KMS-11 (cell line): ENCODE measurements around the gene CDC27.

ENCODE experiments used
- H2AFZ ChIP-seq: fragments of 200-600 bp; sonication (generic); 2 replicates; pipeline ENCODE4 v1.6.1; 2016; ENCODE audit warnings: antibody characterized with exemption, mixed run types, low read depth
- H3K27ac ChIP-seq: fragments of 200-600 bp; sonication (generic); 2 replicates; pipeline ENCODE4 v1.6.1; 2016; ENCODE audit warnings: mild to moderate bottlenecking, mixed run types
- H3K27me3 ChIP-seq: fragments of 200-600 bp; sonication (generic); 2 replicates; pipeline ENCODE4 v1.6.1; 2017; ENCODE audit warnings: mild to moderate bottlenecking, low read depth, mixed run types, moderate library complexity; ENCODE audit not compliant: insufficient read depth
- H3K36me3 ChIP-seq: fragments of 200-600 bp; sonication (generic); 2 replicates; pipeline ENCODE4 v1.6.1; 2017; ENCODE audit warnings: mild to moderate bottlenecking, mixed run types; ENCODE audit not compliant: insufficient read depth
- H3K4me1 ChIP-seq: fragments of 200-600 bp; sonication (generic); 2 replicates; pipeline ENCODE4 v1.6.1; 2016; ENCODE audit warnings: mild to moderate bottlenecking, low read depth, mixed run types; ENCODE audit not compliant: poor library complexity, severe bottlenecking
- H3K4me2 ChIP-seq: fragments of 200-600 bp; sonication (generic); 2 replicates; pipeline ENCODE4 v1.7.0; 2016; ENCODE audit warnings: mild to moderate bottlenecking, mixed run types
- H3K4me3 ChIP-seq: fragments of 200-600 bp; sonication (generic); IDR thresholded peaks from 2 replicates; pipeline ENCODE4 v1.6.1; 2017; ENCODE audit warnings: low read depth, low read length, mixed read lengths; ENCODE audit not compliant: insufficient read depth
- H3K79me2 ChIP-seq: fragments of 200-600 bp; sonication (generic); 2 replicates; pipeline ENCODE4 v1.6.1; 2016; ENCODE audit warnings: low read depth, mixed run types; ENCODE audit not compliant: insufficient read depth
- H3K9ac ChIP-seq: fragments of 200-600 bp; sonication (generic); 2 replicates; pipeline ENCODE4 v1.6.1; 2016; ENCODE audit warnings: mild to moderate bottlenecking, mixed run types
- H4K20me1 ChIP-seq: fragments of 200-600 bp; sonication (generic); 2 replicates; pipeline ENCODE4 v1.6.1; 2016; ENCODE audit warnings: mild to moderate bottlenecking, mixed run types; ENCODE audit not compliant: insufficient read depth
- TF ChIP-seq, protein P1 (sequence below): fragments of 200-600 bp; sonication (generic); conservative IDR thresholded peaks from 2 replicates; pipeline ENCODE4 v1.6.1; 2017; ENCODE audit warnings: low read depth, mild to moderate bottlenecking, antibody characterized with exemption, low read length, moderate library complexity, mixed read lengths

CDC27 gene

DNA sequence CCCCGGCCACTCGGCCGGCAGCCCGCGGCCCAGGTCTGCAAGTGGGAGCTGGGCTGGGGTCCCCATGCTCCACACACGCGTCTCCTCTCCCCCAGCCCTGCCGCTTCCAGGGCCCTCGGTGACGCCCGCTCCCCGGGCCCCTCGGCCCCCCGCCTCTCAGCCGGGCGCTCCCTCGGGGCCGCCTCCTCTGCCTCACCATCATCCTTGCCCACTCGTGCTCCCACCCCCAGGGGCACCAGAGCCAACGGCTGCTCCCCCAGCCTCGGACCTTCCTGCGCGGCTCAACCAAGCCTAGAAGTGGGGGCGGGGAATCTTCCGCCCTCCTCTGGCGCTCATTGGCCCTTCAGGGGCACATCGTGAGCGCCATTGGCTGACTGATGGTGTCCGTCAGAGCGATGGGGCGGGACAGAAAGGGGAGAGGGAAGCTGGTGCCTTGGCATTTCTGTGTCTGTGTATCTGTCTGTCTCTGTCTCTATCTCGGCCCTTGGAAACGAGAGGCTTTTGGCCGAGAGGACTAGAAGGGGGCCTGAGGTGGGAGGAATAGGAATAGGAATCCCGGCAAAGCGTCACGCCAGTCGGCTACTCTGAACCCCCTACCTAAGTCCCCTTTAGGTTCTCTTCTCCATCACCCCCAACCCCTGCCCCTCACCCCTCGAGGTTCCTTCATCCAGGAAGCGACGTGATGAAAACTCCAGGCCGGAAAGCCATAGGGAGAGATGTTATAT is 88.9 kb downstream of the CDC27 start:
- Histone ChIP-seq H3K27ac (0 out of 2 replicates have a peak overlapping the region, but pooled peaks have one; percentile 9), H3K4me2 (peak overlapping the region; percentile 75), H3K36me3 (no peaks in the 10 kb centered on the region), H3K9ac (peak overlapping the region; percentile 71), H3K4me3 (no peak overlapping the region), H3K27me3 (no peaks in the 10 kb centered on the region), H4K20me1 (no peaks in the 10 kb centered on the region), H3K4me1 (peaks cover 19% of the 10 kb centered on the region), H2AFZ (peak overlapping the region; percentile 88), H3K79me2 (peaks cover 17% of the 10 kb centered on the region; the same call in 1 of the 2 replicates)
- TF ChIP-seq, protein P1, sequence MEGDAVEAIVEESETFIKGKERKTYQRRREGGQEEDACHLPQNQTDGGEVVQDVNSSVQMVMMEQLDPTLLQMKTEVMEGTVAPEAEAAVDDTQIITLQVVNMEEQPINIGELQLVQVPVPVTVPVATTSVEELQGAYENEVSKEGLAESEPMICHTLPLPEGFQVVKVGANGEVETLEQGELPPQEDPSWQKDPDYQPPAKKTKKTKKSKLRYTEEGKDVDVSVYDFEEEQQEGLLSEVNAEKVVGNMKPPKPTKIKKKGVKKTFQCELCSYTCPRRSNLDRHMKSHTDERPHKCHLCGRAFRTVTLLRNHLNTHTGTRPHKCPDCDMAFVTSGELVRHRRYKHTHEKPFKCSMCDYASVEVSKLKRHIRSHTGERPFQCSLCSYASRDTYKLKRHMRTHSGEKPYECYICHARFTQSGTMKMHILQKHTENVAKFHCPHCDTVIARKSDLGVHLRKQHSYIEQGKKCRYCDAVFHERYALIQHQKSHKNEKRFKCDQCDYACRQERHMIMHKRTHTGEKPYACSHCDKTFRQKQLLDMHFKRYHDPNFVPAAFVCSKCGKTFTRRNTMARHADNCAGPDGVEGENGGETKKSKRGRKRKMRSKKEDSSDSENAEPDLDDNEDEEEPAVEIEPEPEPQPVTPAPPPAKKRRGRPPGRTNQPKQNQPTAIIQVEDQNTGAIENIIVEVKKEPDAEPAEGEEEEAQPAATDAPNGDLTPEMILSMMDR: no peak

DNA sequence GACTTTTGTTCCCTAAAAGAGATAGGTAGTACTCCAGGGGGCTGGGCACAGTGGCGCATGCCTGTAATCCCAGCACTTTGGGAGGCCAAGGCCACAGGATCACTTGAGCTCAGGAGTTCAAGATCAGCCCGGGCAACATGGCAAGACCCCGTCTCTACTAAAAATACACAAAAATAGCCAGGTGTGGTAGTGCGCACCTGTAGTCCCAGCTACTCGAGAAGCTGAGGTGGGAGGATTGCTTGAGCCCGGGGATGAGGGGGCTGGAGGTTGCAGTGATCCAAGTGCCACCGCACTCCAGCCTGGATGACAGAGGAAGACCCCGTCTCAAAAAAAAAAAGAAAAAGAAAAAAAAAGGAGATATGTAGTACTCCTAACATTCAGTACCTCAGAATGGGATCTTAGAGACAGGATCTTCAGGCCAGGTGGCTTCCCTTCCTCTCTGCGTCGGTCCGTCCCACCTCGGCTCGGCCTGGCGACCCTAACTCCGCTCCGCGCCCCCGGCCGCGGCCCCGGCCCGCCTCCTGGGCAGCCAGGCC is 89.6 kb downstream of the CDC27 start:
- Histone ChIP-seq H3K4me2 (peak overlapping the region; percentile 75), H3K79me2 (peaks cover 17% of the 10 kb centered on the region; the same call in 1 of the 2 replicates), H3K27me3 (no peaks in the 10 kb centered on the region), H3K36me3 (no peaks in the 10 kb centered on the region), H4K20me1 (no peaks in the 10 kb centered on the region), H2AFZ (peak overlapping the region; percentile 88), H3K27ac (0 out of 2 replicates have a peak overlapping the region, but pooled peaks have one; percentile 9), H3K4me1 (peaks cover 17% of the 10 kb centered on the region), H3K9ac (peak overlapping the region; percentile 71), H3K4me3 (no peak overlapping the region)
- TF ChIP-seq, protein P1: no peak

DNA sequence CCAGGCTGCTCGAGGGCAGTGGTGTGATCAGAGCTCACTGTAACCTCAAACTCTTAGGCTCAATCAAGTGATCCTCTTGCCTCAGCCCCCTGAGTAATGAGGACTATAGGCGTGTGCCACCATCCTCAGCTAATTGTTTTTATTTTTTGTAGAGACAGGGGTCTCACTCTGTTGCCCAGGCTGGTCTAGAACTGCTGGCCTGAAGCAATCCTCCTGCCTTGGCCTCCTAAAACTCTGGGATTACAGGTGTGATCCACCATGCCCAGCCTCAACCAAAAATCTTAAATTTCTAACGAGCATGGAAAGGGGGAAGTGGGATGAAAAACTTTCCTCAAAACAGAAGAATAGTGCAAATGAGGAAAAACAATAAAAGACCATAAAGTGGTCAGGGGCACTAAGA is 92.8 kb downstream of the CDC27 start:
- Histone ChIP-seq H3K4me1 (peaks cover 17% of the 10 kb centered on the region), H2AFZ (no peak overlapping the region), H3K4me2 (no peak overlapping the region), H3K4me3 (no peak overlapping the region), H3K9ac (no peak overlapping the region), H3K36me3 (no peaks in the 10 kb centered on the region), H3K27ac (no peak overlapping the region), H3K79me2 (peaks cover 17% of the 10 kb centered on the region; the same call in 1 of the 2 replicates), H3K27me3 (no peaks in the 10 kb centered on the region), H4K20me1 (no peaks in the 10 kb centered on the region)
- TF ChIP-seq, protein P1: no peak

DNA sequence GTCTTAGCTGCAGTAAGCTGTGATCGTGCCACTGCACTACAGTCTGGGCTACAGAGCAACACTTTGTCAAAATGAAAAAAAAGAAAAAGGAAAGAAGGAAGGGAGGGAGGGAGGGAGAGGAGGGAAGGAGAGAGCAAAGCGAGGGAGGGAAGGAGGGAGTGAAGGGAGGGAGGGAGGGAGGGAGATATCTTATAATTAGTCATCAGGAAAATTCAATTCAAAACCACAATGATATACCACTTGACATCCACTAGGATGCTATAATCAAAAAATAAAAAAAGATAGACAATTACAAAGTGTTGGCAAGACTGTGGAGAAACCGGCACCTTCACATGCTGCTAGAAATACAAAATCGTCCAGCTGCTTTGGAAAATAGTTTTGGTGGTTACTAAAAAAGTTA is 93.8 kb downstream of the CDC27 start:
- H3K27me3 ChIP-seq: no peaks in the 10 kb centered on the region
- no peak overlapping the region for H3K4me3 ChIP-seq
- TF ChIP-seq, protein P1: no peak
- H3K4me2 ChIP-seq: no peak overlapping the region
- H2AFZ ChIP-seq: no peak overlapping the region
- H3K4me1 ChIP-seq: peaks cover 11% of the 10 kb centered on the region
- no peak overlapping the region for H3K27ac ChIP-seq
- peaks cover 17% of the 10 kb centered on the region; the same call in 1 of the 2 replicates for H3K79me2 ChIP-seq
- no peaks in the 10 kb centered on the region for H4K20me1 ChIP-seq
- no peak overlapping the region for H3K9ac ChIP-seq
- no peaks in the 10 kb centered on the region for H3K36me3 ChIP-seq
